K562 (cell line): ENCODE data around the gene IP6K3. TPM values are rescaled to one million over a fixed set of nuclear protein-coding genes. Genes with fewer than 3 reads are reported as not detected.

Source experiments
- CCAR2 ChIP-seq: fragments of 200-400 bp; formaldehyde crosslinking; IDR thresholded peaks from 2 replicates; pipeline ENCODE4 v1.6.1; 2017; ENCODE audit warnings: mild to moderate bottlenecking, low read depth, low read length
- CREB1 ChIP-seq, 2 experiments: sonication (generic) in 1 of 2; formaldehyde crosslinking in 1 of 2; IDR thresholded peaks; 2 replicates each; pipeline versions ENCODE4 v1.6.1 to v1.8.0; 2012 to 2022; ENCODE audit warnings: inconsistent platforms in 1 of 2, mild to moderate bottlenecking in 1 of 2, missing genetic modification reagents in 1 of 2, moderate library complexity in 1 of 2
- ETV5 ChIP-seq: sonication (generic); formaldehyde crosslinking; IDR thresholded peaks from 2 replicates; pipeline ENCODE4 v1.4.0; 2020; ENCODE audit warnings: low read depth, mild to moderate bottlenecking, missing genetic modification reagents
- GTF2F1 ChIP-seq: IDR thresholded peaks from 2 replicates; pipeline ENCODE4 v1.6.1; 2011; ENCODE audit warnings: low read depth, low read length, improper control_type of control experiment
- HDGF ChIP-seq: fragments of 450-650 bp; IDR thresholded peaks from 2 replicates; pipeline ENCODE4 v1.6.1; 2016
- HMG20B ChIP-seq: fragments of 250-450 bp; sonication (Bioruptor Pico); IDR thresholded peaks from 2 replicates; pipeline ENCODE4 v1.5.0; 2021; ENCODE audit warnings: mild to moderate bottlenecking
- KDM5B ChIP-seq: fragments of 200-600 bp; sonication (generic); IDR thresholded peaks from 2 replicates; pipeline ENCODE4 v1.6.1; 2012; ENCODE audit warnings: low read depth, mild to moderate bottlenecking, moderate library complexity, low read length, control low read depth, inconsistent platforms; ENCODE audit not compliant: insufficient replicate concordance
- MAFF ChIP-seq: IDR thresholded peaks from 2 replicates; pipeline ENCODE4 v1.6.1; 2012; ENCODE audit warnings: low read length, improper control_type of control experiment
- MTA3 ChIP-seq: fragments of 450-650 bp; formaldehyde crosslinking; IDR thresholded peaks from 2 replicates; pipeline ENCODE4 v1.6.1; 2017; ENCODE audit warnings: mild to moderate bottlenecking, borderline replicate concordance
- SMARCE1 ChIP-seq: fragments of 450-650 bp; IDR thresholded peaks from 2 replicates; pipeline ENCODE4 v1.7.1; 2016; ENCODE audit warnings: mild to moderate bottlenecking
- TBP ChIP-seq: optimal IDR thresholded peaks from 2 replicates; pipeline ENCODE3; 2011; ENCODE audit warnings: low read depth, low read length, improper control_type of control experiment
- YY1 ChIP-seq, 3 experiments: IDR thresholded peaks; 2 replicates each; pipeline ENCODE4 v1.6.1; 2011; ENCODE audit warnings: low read length in 2 of 3, mild to moderate bottlenecking in 2 of 3, moderate library complexity in 2 of 3, borderline replicate concordance in 1 of 3, control low read depth in 1 of 3, low read depth in 1 of 3; ENCODE audit not compliant: insufficient read depth in 3 of 3, insufficient replicate concordance in 2 of 3, control insufficient read depth in 1 of 3, insufficient read length in 1 of 3; ENCODE audit errors: extremely low read depth in 1 of 3
- ZKSCAN1 ChIP-seq: fragments of 150-350 bp; IDR thresholded peaks from 2 replicates; pipeline ENCODE4 v1.6.1; 2016; ENCODE audit warnings: low read depth, low read length
- ZNF589 ChIP-seq: fragments of 200-800 bp; sonication (Bioruptor generic); IDR thresholded peaks from 2 replicates; pipeline ENCODE4 v1.6.1; 2016; ENCODE audit warnings: low read depth, missing genetic modification characterization, missing compliant biosample characterization
- polyA plus RNA-seq, 8 experiments: library from polyadenylated mRNA; depleted of rRNA in 4 of 8; stranded (reverse) in 5 of 8; unstranded in 3 of 8; fragments of >200 nt; fragmentation: Nextera tagmentation in 2 of 8; fragmentation: Illumina TruSeq in 1 of 8; extraction: Ambion mirVana in 2 of 8; extraction: Trizol in 1 of 8; gene quantifications; 2 replicates each; pipeline versions ENCODE4 v1.2.1 to v1.2.3, GENCODE V29; 2011 to 2014; ENCODE audit warnings: inconsistent platforms in 1 of 8, missing spikeins in 1 of 8
- total RNA-seq, 7 experiments: library from RNA; depleted of rRNA in 6 of 7; stranded (reverse); fragments of >200 nt in 6 of 7; fragmentation: Illumina TruSeq in 2 of 7; extraction: Trizol in 2 of 7; gene quantifications; 2 replicates each; pipeline versions ENCODE4 v1.2.1 to v1.2.3, GENCODE V29; 2011 to 2021; ENCODE audit warnings: low replicate concordance in 1 of 7
- TF ChIP-seq, protein P1 (sequence below): conservative IDR thresholded peaks from 2 replicates; pipeline ENCODE4 v1.6.1; 2011; ENCODE audit warnings: low read depth, mild to moderate bottlenecking, low read length; ENCODE audit not compliant: control insufficient read depth
- TF ChIP-seq, protein P2 (sequence below): sonication (generic); formaldehyde crosslinking; IDR thresholded peaks from 2 replicates; pipeline ENCODE4 v1.8.0; 2022; ENCODE audit warnings: mild to moderate bottlenecking, missing genetic modification reagents
- TF ChIP-seq, protein P3 (sequence below): fragments of 450-650 bp; IDR thresholded peaks from 2 replicates; pipeline ENCODE4 v1.6.1; 2017; ENCODE audit warnings: antibody characterized with exemption, mild to moderate bottlenecking

The IP6K3 gene
- total and polyA plus RNA-seq, 9 of the 15 experiments (the other 6 are each of a cell fraction or from before 2014, with no cell fraction given), result not detected

DNA sequence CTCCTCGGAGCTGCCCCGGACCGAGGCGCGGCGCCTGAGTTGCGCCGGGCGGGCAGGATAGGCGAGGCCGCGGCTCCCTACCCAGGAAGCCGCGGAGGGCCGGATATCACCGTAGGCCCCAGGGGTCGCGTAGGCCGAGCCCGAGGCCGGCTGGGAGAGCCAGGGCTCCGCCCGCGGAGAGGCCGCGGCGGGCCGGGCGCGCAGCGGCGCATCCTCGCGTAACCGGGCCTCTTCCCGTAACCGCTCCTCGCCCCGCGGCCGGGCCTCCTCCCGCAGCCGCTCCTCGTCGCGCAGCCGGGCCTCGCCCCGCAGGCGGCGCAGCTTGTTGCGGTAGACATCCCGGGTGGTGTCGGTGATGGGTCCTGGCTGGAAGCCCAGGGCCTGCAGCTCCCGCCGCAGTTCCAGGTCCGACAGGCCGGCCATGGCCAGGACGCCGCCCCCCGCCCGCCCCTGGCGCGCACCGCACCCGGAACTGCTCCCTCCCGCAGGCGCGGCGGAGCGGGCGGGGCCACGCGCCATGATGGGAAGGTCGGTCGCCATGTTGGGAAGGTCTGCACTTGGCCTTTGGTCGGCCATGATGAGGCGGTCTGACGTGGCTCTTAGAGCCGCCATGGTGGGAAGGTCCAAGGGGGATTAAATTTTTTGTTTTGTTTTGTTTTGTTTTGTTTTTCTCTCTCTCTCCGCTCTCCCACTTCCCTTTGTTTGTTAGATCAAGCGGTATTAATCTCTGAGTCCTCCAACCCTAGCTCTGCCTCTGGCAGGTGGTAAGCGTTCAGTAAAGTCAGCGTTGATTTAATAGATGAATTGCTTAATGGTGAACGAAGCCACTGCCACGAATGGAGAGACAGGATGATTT lies 42.2 kb upstream of the IP6K3 start, which contains the start of gene LEMD2 (continued):
- TF ChIP-seq, protein P1, sequence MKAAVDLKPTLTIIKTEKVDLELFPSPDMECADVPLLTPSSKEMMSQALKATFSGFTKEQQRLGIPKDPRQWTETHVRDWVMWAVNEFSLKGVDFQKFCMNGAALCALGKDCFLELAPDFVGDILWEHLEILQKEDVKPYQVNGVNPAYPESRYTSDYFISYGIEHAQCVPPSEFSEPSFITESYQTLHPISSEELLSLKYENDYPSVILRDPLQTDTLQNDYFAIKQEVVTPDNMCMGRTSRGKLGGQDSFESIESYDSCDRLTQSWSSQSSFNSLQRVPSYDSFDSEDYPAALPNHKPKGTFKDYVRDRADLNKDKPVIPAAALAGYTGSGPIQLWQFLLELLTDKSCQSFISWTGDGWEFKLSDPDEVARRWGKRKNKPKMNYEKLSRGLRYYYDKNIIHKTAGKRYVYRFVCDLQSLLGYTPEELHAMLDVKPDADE, result peak; percentile 98
- peak; percentile 100 for TF ChIP-seq YY1 (IDR thresholded peaks at IDR 0.05; ENCODE audit: borderline replicate concordance in 1 of 3, control insufficient read depth in 1 of 3, extremely low read depth in 1 of 3, insufficient read depth in 3 of 3, insufficient read length in 1 of 3, insufficient replicate concordance in 2 of 3, low read depth in 1 of 3, low read length in 2 of 3)
- TF ChIP-seq, protein P2, sequence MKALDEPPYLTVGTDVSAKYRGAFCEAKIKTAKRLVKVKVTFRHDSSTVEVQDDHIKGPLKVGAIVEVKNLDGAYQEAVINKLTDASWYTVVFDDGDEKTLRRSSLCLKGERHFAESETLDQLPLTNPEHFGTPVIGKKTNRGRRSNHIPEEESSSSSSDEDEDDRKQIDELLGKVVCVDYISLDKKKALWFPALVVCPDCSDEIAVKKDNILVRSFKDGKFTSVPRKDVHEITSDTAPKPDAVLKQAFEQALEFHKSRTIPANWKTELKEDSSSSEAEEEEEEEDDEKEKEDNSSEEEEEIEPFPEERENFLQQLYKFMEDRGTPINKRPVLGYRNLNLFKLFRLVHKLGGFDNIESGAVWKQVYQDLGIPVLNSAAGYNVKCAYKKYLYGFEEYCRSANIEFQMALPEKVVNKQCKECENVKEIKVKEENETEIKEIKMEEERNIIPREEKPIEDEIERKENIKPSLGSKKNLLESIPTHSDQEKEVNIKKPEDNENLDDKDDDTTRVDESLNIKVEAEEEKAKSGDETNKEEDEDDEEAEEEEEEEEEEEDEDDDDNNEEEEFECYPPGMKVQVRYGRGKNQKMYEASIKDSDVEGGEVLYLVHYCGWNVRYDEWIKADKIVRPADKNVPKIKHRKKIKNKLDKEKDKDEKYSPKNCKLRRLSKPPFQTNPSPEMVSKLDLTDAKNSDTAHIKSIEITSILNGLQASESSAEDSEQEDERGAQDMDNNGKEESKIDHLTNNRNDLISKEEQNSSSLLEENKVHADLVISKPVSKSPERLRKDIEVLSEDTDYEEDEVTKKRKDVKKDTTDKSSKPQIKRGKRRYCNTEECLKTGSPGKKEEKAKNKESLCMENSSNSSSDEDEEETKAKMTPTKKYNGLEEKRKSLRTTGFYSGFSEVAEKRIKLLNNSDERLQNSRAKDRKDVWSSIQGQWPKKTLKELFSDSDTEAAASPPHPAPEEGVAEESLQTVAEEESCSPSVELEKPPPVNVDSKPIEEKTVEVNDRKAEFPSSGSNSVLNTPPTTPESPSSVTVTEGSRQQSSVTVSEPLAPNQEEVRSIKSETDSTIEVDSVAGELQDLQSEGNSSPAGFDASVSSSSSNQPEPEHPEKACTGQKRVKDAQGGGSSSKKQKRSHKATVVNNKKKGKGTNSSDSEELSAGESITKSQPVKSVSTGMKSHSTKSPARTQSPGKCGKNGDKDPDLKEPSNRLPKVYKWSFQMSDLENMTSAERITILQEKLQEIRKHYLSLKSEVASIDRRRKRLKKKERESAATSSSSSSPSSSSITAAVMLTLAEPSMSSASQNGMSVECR (CRISPR knock-in tag), result no peak
- no peak for TF ChIP-seq HMG20B (CRISPR knock-in tag)
- TF ChIP-seq GTF2F1, result no peak
- TF ChIP-seq MAFF, result no peak
- peak; percentile 64 for TF ChIP-seq TBP
- TF ChIP-seq ZNF589 (CRISPR knock-in tag), result peak; percentile 99
- no peak for TF ChIP-seq HDGF
- TF ChIP-seq MTA3, result peak; percentile 94
- no peak; the same call in 1 of the 2 replicates for TF ChIP-seq ZKSCAN1
- peak; percentile 77 for TF ChIP-seq KDM5B
- TF ChIP-seq ETV5 (CRISPR knock-in tag), result peak; percentile 70; the same call in 1 of the 2 replicates
- peak; percentile 83 for TF ChIP-seq CREB1 (IDR thresholded peaks at IDR 0.05)
- peak; percentile 89 for TF ChIP-seq CREB1 (CRISPR knock-in tag; IDR thresholded peaks at IDR 0.05)
- no peak for TF ChIP-seq CCAR2
- TF ChIP-seq SMARCE1, result no peak
- TF ChIP-seq, protein P3, sequence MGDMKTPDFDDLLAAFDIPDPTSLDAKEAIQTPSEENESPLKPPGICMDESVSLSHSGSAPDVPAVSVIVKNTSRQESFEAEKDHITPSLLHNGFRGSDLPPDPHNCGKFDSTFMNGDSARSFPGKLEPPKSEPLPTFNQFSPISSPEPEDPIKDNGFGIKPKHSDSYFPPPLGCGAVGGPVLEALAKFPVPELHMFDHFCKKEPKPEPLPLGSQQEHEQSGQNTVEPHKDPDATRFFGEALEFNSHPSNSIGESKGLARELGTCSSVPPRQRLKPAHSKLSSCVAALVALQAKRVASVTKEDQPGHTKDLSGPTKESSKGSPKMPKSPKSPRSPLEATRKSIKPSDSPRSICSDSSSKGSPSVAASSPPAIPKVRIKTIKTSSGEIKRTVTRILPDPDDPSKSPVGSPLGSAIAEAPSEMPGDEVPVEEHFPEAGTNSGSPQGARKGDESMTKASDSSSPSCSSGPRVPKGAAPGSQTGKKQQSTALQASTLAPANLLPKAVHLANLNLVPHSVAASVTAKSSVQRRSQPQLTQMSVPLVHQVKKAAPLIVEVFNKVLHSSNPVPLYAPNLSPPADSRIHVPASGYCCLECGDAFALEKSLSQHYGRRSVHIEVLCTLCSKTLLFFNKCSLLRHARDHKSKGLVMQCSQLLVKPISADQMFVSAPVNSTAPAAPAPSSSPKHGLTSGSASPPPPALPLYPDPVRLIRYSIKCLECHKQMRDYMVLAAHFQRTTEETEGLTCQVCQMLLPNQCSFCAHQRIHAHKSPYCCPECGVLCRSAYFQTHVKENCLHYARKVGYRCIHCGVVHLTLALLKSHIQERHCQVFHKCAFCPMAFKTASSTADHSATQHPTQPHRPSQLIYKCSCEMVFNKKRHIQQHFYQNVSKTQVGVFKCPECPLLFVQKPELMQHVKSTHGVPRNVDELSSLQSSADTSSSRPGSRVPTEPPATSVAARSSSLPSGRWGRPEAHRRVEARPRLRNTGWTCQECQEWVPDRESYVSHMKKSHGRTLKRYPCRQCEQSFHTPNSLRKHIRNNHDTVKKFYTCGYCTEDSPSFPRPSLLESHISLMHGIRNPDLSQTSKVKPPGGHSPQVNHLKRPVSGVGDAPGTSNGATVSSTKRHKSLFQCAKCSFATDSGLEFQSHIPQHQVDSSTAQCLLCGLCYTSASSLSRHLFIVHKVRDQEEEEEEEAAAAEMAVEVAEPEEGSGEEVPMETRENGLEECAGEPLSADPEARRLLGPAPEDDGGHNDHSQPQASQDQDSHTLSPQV, result peak; percentile 57; the same call in 1 of the 2 replicates
